Thyroid gland (tissue), 4 donors: Measurements from ENCODE around the gene TSHZ1. TPM values are rescaled to one million over a fixed set of nuclear protein-coding genes. Genes with fewer than 3 reads are reported as not detected.

Experiments
- DNase-seq, 2 donors: peaks; one replicate each; pipeline ENCODE4 v3.0.0-alpha.2; 2019
- H3K27ac ChIP-seq, 3 donors: fragments of 200-600 bp; sonication (generic); 1 replicate in 2 of 3; 2 replicates in 1 of 3; pipeline ENCODE4 v1.5.1; 2016 to 2019; ENCODE audit warnings: mild to moderate bottlenecking in 1 of 3, moderate library complexity in 1 of 3
- H3K27me3 ChIP-seq: fragments of 200-600 bp; sonication (generic); one replicate; pipeline ENCODE4 v1.5.1; 2019
- H3K36me3 ChIP-seq, 2 donors: fragments of 200-600 bp; sonication (generic); one replicate each; pipeline ENCODE4 v1.5.1; 2016 to 2019
- H3K4me1 ChIP-seq, 2 donors: fragments of 200-600 bp; sonication (generic); one replicate each; pipeline ENCODE4 v1.5.1; 2017 to 2019
- H3K4me3 ChIP-seq, 3 donors: fragments of 200-600 bp; sonication (generic); replicated peaks in 1 of 3; 1 replicate in 2 of 3; 2 replicates in 1 of 3; pipeline ENCODE4 v1.5.1; 2016; ENCODE audit warnings: mild to moderate bottlenecking in 1 of 3
- H3K9me3 ChIP-seq: fragments of 200-600 bp; sonication (generic); one replicate; pipeline ENCODE4 v1.5.1; 2017
- POLR2A ChIP-seq, 2 donors: fragments of 450-650 bp; IDR thresholded peaks; one replicate each; pipeline ENCODE4 v1.6.1; 2017; ENCODE audit warnings: antibody characterized with exemption in 2 of 2, mild to moderate bottlenecking in 2 of 2, moderate library complexity in 1 of 2
- WGBS, 2 donors: methylation state at CpG; one replicate each; pipeline ENCODE4 v1.1.5; 2017; 5-methylcytosine and 5-hydroxymethylcytosine counted together
- intact Hi-C: fragments of 100-400 bp; cut with DNase I; formaldehyde crosslinking; loops from one replicate; pipeline ENCODE4 v1.15.1; 2023
- total RNA-seq, 4 donors: library from RNA; depleted of rRNA; stranded (reverse); fragments of >200 nt; gene quantifications; one replicate each; pipeline ENCODE4 v1.2.3, GENCODE V29; 2016
- TF ChIP-seq, protein P1 (sequence below), 6 experiments: fragments of 200-600 bp in 3 of 6; fragments of 450-650 bp in 3 of 6; sonication (generic) in 3 of 6; IDR thresholded peaks; one replicate each; pipeline ENCODE4 v1.5.1; 2016 to 2019; ENCODE audit warnings: antibody characterized with exemption in 6 of 6, mild to moderate bottlenecking in 2 of 6, inconsistent platforms in 1 of 6, moderate library complexity in 1 of 6

TSHZ1 gene
- total RNA-seq, 4 donors from 2014 or later = 17.9 to 22.2 (median 19.0) TPM

- intact Hi-C loops = no loop called here
- Histone ChIP-seq H3K27ac (no peak overlapping the region), H3K9me3 (no peaks in the 10 kb centered on the region), H3K27me3 (no peaks in the 10 kb centered on the region), H3K4me3 (no peak overlapping the region), H3K4me1 (peaks cover 0 to 5% of the 10 kb centered on the region in 2 donors), H3K36me3 (no peaks in the 10 kb centered on the region)
- DNase-seq = no peak
- 90 to 96% methylated on average over 3 of the region's 3 CpGs for WGBS, 2 donors
- no peak for TF ChIP-seq POLR2A (IDR thresholded peaks at IDR 0.05)
- TF ChIP-seq, protein P1, sequence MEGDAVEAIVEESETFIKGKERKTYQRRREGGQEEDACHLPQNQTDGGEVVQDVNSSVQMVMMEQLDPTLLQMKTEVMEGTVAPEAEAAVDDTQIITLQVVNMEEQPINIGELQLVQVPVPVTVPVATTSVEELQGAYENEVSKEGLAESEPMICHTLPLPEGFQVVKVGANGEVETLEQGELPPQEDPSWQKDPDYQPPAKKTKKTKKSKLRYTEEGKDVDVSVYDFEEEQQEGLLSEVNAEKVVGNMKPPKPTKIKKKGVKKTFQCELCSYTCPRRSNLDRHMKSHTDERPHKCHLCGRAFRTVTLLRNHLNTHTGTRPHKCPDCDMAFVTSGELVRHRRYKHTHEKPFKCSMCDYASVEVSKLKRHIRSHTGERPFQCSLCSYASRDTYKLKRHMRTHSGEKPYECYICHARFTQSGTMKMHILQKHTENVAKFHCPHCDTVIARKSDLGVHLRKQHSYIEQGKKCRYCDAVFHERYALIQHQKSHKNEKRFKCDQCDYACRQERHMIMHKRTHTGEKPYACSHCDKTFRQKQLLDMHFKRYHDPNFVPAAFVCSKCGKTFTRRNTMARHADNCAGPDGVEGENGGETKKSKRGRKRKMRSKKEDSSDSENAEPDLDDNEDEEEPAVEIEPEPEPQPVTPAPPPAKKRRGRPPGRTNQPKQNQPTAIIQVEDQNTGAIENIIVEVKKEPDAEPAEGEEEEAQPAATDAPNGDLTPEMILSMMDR (IDR thresholded peaks at IDR 0.05) = no peak
Observed at GRCh38 chr18:75164479-75164878, 46.1 kb upstream of the TSHZ1 start.

DNA sequence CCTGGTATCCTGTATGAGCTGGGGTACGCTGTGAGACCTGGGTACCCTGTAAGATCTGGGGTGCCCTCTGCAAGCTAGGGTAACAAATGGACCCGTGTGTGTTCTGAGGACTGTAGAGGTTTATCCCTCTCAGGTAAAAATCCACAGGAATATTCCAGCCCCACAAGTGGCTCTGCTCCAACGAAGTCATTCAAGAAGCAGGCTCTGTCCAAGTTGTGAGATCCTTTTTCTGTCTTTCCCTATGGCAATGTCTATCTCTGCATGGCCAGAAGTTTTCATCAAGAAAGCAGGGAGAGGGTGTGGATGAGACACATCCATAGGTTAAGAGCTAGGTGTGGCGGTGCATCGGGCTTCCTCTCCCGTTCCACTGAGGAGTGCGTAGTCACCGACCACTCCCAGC, 44.7 kb upstream of the TSHZ1 start:
- no peak for TF ChIP-seq POLR2A (IDR thresholded peaks at IDR 0.05)
- TF ChIP-seq, protein P1 (IDR thresholded peaks at IDR 0.05) = no peak

DNA sequence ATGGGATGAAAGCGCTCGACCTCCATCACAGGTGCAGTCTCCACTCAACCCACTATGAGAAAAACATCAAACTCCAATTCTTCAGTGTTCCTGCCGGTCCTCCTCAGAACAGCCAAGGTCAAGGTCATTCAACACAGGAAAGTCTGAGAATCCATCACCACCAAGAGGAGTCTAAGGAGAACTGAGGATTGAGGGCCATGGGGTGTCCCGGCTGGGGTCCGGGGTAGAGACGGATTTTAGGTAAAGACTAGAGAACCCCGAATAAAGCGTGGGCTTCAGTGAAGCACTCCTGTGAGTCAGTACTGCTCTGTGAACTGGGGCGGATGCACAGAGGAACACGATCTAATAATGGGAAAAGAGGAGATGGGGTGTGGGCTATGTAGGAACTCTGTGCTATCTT, 43.5 kb upstream of the TSHZ1 start:
- H3K4me3 ChIP-seq = no peak overlapping the region
- H3K36me3 ChIP-seq = no peaks in the 10 kb centered on the region
- intact Hi-C loops = no loop called here
- no peak for TF ChIP-seq POLR2A (IDR thresholded peaks at IDR 0.05)
- TF ChIP-seq, protein P1 (IDR thresholded peaks at IDR 0.05) = no peak
- H3K27me3 ChIP-seq = no peaks in the 10 kb centered on the region
- peaks cover 0 to 5% of the 10 kb centered on the region in 2 donors for H3K4me1 ChIP-seq
- DNase-seq = no peak
- no peaks in the 10 kb centered on the region for H3K9me3 ChIP-seq
- 90 to 92% methylated on average over 10 of the region's 10 CpGs for WGBS, 2 donors
- no peak overlapping the region for H3K27ac ChIP-seq

More for the DNA sequence above, 44.7 kb upstream of the TSHZ1 start:
- Histone ChIP-seq H3K4me3 (no peak overlapping the region), H3K4me1 (peaks cover 0 to 5% of the 10 kb centered on the region in 2 donors), H3K36me3 (no peaks in the 10 kb centered on the region), H3K27ac (no peak overlapping the region), H3K27me3 (no peaks in the 10 kb centered on the region), H3K9me3 (no peaks in the 10 kb centered on the region)
- DNase-seq = no peak
- intact Hi-C loops = no loop called here
- WGBS, 2 donors = 94 to 96% methylated on average over 8 of the region's 8 CpGs

- H3K27me3 ChIP-seq = no peaks in the 10 kb centered on the region
- H3K9me3 ChIP-seq = no peaks in the 10 kb centered on the region
- WGBS, 2 donors = 45 to 50% methylated on average over 33 of the region's 33 CpGs
- peak; percentile 82 to 86 for DNase-seq
- peaks cover 0 to 5% of the 10 kb centered on the region in 2 donors for H3K4me1 ChIP-seq
- no peaks in the 10 kb centered on the region for H3K36me3 ChIP-seq
- TF ChIP-seq, protein P1 (IDR thresholded peaks at IDR 0.05) = no peak
- TF ChIP-seq POLR2A (IDR thresholded peaks at IDR 0.05) = peak in 1 of 2 donors; percentile 37
- intact Hi-C loops = no loop called here
- H3K27ac ChIP-seq = peak overlapping the region; percentile 33 to 65 (median 53)
- H3K4me3 ChIP-seq = peak overlapping the region in 1 of 3 donors; percentile 6
Observed at GRCh38 chr18:75167759-75168618, 42.6 kb upstream of the TSHZ1 start.

- TF ChIP-seq, protein P1 (IDR thresholded peaks at IDR 0.05) = no peak
- no peak for TF ChIP-seq POLR2A (IDR thresholded peaks at IDR 0.05)
- H3K27ac ChIP-seq = no peak overlapping the region
- H3K9me3 ChIP-seq = no peaks in the 10 kb centered on the region
- no peak overlapping the region for H3K4me3 ChIP-seq
- 68 to 86% methylated on average over 7 of the region's 7 CpGs for WGBS, 2 donors
- no peaks in the 10 kb centered on the region for H3K27me3 ChIP-seq
- no peak for DNase-seq
- intact Hi-C loops = no loop called here
- H3K36me3 ChIP-seq = no peaks in the 10 kb centered on the region
- peaks cover 0 to 5% of the 10 kb centered on the region in 2 donors for H3K4me1 ChIP-seq
Observed at GRCh38 chr18:75168619-75169018, 42.0 kb upstream of the TSHZ1 start.
